Natural killer cell (primary cell): Measurements from ENCODE around the gene SPECC1. TPM values are rescaled to one million over a fixed set of nuclear protein-coding genes. Genes with fewer than 3 reads are reported as not detected.
A peak's percentile ranks its signal among the peaks of the same experiment; 100 is the strongest.
"Not testable (repeated sequence)": the region's sequence is repeated elsewhere in the genome, so short reads cannot be mapped to it uniquely, and the experiment has no call there.

Experiments used
- ATAC-seq, 3 donors: fragments of 150-1000 bp in 2 of 3; fragments of 200-7000 bp in 1 of 3; cut with Tn5 transposase; 1 replicate in 1 of 3; 2 replicates in 2 of 3; pipeline ENCODE4 v1.10.0; 2021; ENCODE audit warnings: mild to moderate bottlenecking in 2 of 3, moderate library complexity in 2 of 3
- DNase-seq, 2 donors: peaks; one replicate each; pipeline versions ENCODE4 v3.0.0 to v3.0.0-alpha.2; 2013 to 2021; ENCODE audit warnings: mixed read lengths in 1 of 2
- H3K27ac ChIP-seq: one replicate; pipeline ENCODE4 v1.5.1; 2013; ENCODE audit warnings: mild to moderate bottlenecking, low read length
- H3K27me3 ChIP-seq: one replicate; pipeline ENCODE4 v1.6.1; 2013; ENCODE audit warnings: low read length; ENCODE audit not compliant: control insufficient read depth, insufficient read depth
- H3K36me3 ChIP-seq: one replicate; pipeline ENCODE4 v1.6.1; 2013; ENCODE audit warnings: low read length; ENCODE audit not compliant: control insufficient read depth, insufficient read depth
- H3K4me1 ChIP-seq: one replicate; pipeline ENCODE4 v1.6.1; 2013; ENCODE audit warnings: low read length; ENCODE audit not compliant: control insufficient read depth, insufficient read depth
- H3K4me3 ChIP-seq: one replicate; pipeline ENCODE4 v1.5.1; 2013; ENCODE audit warnings: low read length
- H3K9me3 ChIP-seq: one replicate; pipeline ENCODE4 v1.6.1; 2013; ENCODE audit warnings: low read length; ENCODE audit not compliant: control insufficient read depth, insufficient read depth
- H3K27ac Mint-ChIP-seq, 2 donors: one replicate each; pipeline ENCODE4 v1.8.0; 2022; ENCODE audit warnings: mild to moderate bottlenecking in 2 of 2, mixed read lengths in 2 of 2, moderate library complexity in 1 of 2
- H3K27me3 Mint-ChIP-seq, 2 donors: one replicate each; pipeline ENCODE4 v1.8.0; 2022; ENCODE audit warnings: low read depth in 2 of 2, mixed read lengths in 2 of 2
- H3K36me3 Mint-ChIP-seq: one replicate; pipeline ENCODE4 v1.8.0; 2022; ENCODE audit warnings: mixed read lengths
- H3K4me1 Mint-ChIP-seq, 2 donors: one replicate each; pipeline ENCODE4 v1.8.0; 2022; ENCODE audit warnings: mixed read lengths in 2 of 2
- H3K4me3 Mint-ChIP-seq: one replicate; pipeline ENCODE4 v1.8.0; 2022; ENCODE audit warnings: mild to moderate bottlenecking, moderate library complexity, mixed read lengths
- H3K9me3 Mint-ChIP-seq, 2 donors: one replicate each; pipeline ENCODE4 v1.8.0; 2022; ENCODE audit warnings: mixed read lengths in 2 of 2
- WGBS: methylation state at CpG from one replicate; pipeline ENCODE4 v1.1.7; 2013; ENCODE audit warnings: missing lambda C conversion rate; ENCODE audit not compliant: insufficient coverage; 5-methylcytosine and 5-hydroxymethylcytosine counted together
- intact Hi-C: fragments of 100-400 bp; cut with micrococcal nuclease; formaldehyde crosslinking; loops from one replicate; pipeline ENCODE4 v1.14.2; 2022
- total RNA-seq, 4 donors: library from RNA; stranded (reverse); fragments of 120-200 nt in 1 of 4; gene quantifications; one replicate each; pipeline versions ENCODE4 v1.2.3 to v1.2.4, GENCODE V29; 2013 to 2022
- TF ChIP-seq, protein P1 (sequence below): fragments of 200-600 bp; IDR thresholded peaks from one replicate; pipeline ENCODE4 v1.8.0; 2022; ENCODE audit warnings: antibody characterized with exemption

The SPECC1 gene
- total RNA-seq, 3 donors from 2014 or later (not counting 1 experiment from before 2014, with no cell fraction given): 29.3 to 45.1 (median 37.2) TPM

DNA sequence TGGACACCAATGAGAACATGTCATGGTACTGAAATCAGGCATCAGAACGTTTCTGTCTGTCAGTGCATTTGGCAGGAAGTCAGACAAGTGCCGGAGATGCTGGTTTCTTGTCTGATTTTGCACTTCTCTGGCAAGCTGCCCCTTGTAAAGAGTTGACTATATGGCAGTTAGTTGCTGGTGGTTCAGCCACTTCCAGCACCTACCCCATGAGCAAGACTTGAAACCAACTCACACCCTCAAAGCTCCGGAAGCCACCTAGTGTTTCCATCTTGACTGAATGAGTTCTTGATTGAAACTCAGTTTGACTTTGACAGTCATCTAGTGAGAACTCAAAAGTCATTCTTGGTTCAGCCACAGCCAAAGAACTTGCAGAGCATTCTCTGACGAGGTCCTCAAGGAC, 225.1 kb downstream of the SPECC1 start:
- H3K27me3 Mint-ChIP-seq: no peaks in the 10 kb centered on the region
- Histone ChIP-seq H3K27me3 (no peaks in the 10 kb centered on the region), H3K27ac (no peak overlapping the region), H3K4me3 (no peak overlapping the region), H3K36me3 (peaks cover 36% of the 10 kb centered on the region), H3K4me1 (no peaks in the 10 kb centered on the region), H3K9me3 (no peaks in the 10 kb centered on the region)
- ATAC-seq: peak in 2 of 3 donors; percentile 63 to 64
- peak in 1 of 2 donors; percentile 68 for DNase-seq
- H3K36me3 Mint-ChIP-seq: peaks cover 8% of the 10 kb centered on the region
- 52% methylated on average over 4 of the region's 4 CpGs for WGBS
- TF ChIP-seq, protein P1, sequence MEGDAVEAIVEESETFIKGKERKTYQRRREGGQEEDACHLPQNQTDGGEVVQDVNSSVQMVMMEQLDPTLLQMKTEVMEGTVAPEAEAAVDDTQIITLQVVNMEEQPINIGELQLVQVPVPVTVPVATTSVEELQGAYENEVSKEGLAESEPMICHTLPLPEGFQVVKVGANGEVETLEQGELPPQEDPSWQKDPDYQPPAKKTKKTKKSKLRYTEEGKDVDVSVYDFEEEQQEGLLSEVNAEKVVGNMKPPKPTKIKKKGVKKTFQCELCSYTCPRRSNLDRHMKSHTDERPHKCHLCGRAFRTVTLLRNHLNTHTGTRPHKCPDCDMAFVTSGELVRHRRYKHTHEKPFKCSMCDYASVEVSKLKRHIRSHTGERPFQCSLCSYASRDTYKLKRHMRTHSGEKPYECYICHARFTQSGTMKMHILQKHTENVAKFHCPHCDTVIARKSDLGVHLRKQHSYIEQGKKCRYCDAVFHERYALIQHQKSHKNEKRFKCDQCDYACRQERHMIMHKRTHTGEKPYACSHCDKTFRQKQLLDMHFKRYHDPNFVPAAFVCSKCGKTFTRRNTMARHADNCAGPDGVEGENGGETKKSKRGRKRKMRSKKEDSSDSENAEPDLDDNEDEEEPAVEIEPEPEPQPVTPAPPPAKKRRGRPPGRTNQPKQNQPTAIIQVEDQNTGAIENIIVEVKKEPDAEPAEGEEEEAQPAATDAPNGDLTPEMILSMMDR: no peak
- H3K4me3 Mint-ChIP-seq: no peak overlapping the region
- peaks cover 0 to 12% of the 10 kb centered on the region in 2 donors for H3K4me1 Mint-ChIP-seq
- H3K9me3 Mint-ChIP-seq: no peaks in the 10 kb centered on the region
- intact Hi-C loops: no loop called here
- H3K27ac Mint-ChIP-seq: peak overlapping the region in 1 of 2 donors; percentile 32

GRCh38 chr17:20235747-20236146, 226.6 kb downstream of the SPECC1 start:
- Mint-ChIP-seq H3K36me3 (peaks cover 8% of the 10 kb centered on the region), H3K4me3 (no peak overlapping the region), H3K27me3 (no peaks in the 10 kb centered on the region), H3K27ac (no peak overlapping the region), H3K4me1 (peaks cover 0 to 12% of the 10 kb centered on the region in 2 donors), H3K9me3 (no peaks in the 10 kb centered on the region)
- Histone ChIP-seq H3K9me3 (no peaks in the 10 kb centered on the region), H3K27ac (no peak overlapping the region), H3K4me1 (no peaks in the 10 kb centered on the region), H3K36me3 (peaks cover 32% of the 10 kb centered on the region), H3K27me3 (no peaks in the 10 kb centered on the region), H3K4me3 (no peak overlapping the region)
- DNase-seq (no peak), ATAC-seq (no peak)
- intact Hi-C loops: no loop called here
- TF ChIP-seq, protein P1: no peak
- 94% methylated on average over 6 of the region's 6 CpGs for WGBS

GRCh38 chr17:20236578-20237227, 227.5 kb downstream of the SPECC1 start:
- DNase-seq: no peak

GRCh38 chr17:20239776-20240175, 230.6 kb downstream of the SPECC1 start:
- H3K27ac Mint-ChIP-seq, H3K4me3 ChIP-seq, H3K27me3 ChIP-seq, ATAC-seq, H3K4me3 Mint-ChIP-seq, H3K27ac ChIP-seq, H3K27me3 Mint-ChIP-seq, H3K4me1 ChIP-seq, H3K36me3 ChIP-seq, H3K4me1 Mint-ChIP-seq, DNase-seq, H3K9me3 ChIP-seq, intact Hi-C loops, H3K9me3 Mint-ChIP-seq: not testable (repeated sequence)
- 87% methylated on average over 2 of the region's 3 CpGs for WGBS
- H3K36me3 Mint-ChIP-seq: peaks cover 12% of the 10 kb centered on the region

More at GRCh38 chr17:20236578-20237227, 227.5 kb downstream of the SPECC1 start:
- H3K27me3 Mint-ChIP-seq: no peaks in the 10 kb centered on the region
- H3K36me3 Mint-ChIP-seq: peaks cover 13% of the 10 kb centered on the region
- no peak overlapping the region for H3K27ac Mint-ChIP-seq
- 95% methylated on average over 4 of the region's 5 CpGs for WGBS
- Histone ChIP-seq H3K4me1 (no peaks in the 10 kb centered on the region), H3K4me3 (no peak overlapping the region), H3K27ac (no peak overlapping the region), H3K36me3 (peaks cover 30% of the 10 kb centered on the region), H3K27me3 (no peaks in the 10 kb centered on the region), H3K9me3 (no peaks in the 10 kb centered on the region)
- peaks cover 0 to 12% of the 10 kb centered on the region in 2 donors for H3K4me1 Mint-ChIP-seq
- intact Hi-C loops: no loop called here
- ATAC-seq: no peak
- H3K4me3 Mint-ChIP-seq: no peak overlapping the region
- no peaks in the 10 kb centered on the region for H3K9me3 Mint-ChIP-seq
- TF ChIP-seq, protein P1: no peak
